HepG2 (cell line): ENCODE data around the gene MPV17L2. TPM values are rescaled to one million over a fixed set of nuclear protein-coding genes. Genes with fewer than 3 reads are reported as not detected.

Source experiments
- KAT7 ChIP-seq: IDR thresholded peaks from 2 replicates; pipeline ENCODE4 v1.6.1; 2018; ENCODE audit warnings: borderline replicate concordance, missing compliant biosample characterization
- KMT2B ChIP-seq: IDR thresholded peaks from 2 replicates; pipeline ENCODE4 v1.6.1; 2016; ENCODE audit warnings: missing genetic modification reagents, missing compliant biosample characterization
- PRMT3 ChIP-seq: sonication (generic); formaldehyde crosslinking; IDR thresholded peaks from 2 replicates; pipeline ENCODE4 v1.8.1; 2022; ENCODE audit warnings: low read depth, mild to moderate bottlenecking, moderate library complexity, missing genetic modification reagents, borderline replicate concordance
- YEATS2 ChIP-seq: sonication (generic); formaldehyde crosslinking; IDR thresholded peaks from 2 replicates; pipeline ENCODE4 v1.4.0; 2020; ENCODE audit warnings: missing genetic modification reagents, borderline replicate concordance
- ZNF180 ChIP-seq: sonication (generic); formaldehyde crosslinking; IDR thresholded peaks from 2 replicates; pipeline ENCODE4 v1.4.0; 2020; ENCODE audit warnings: low read depth, missing genetic modification reagents, borderline replicate concordance
- ZNF543 ChIP-seq: sonication (generic); formaldehyde crosslinking; IDR thresholded peaks from 2 replicates; pipeline ENCODE4 v1.4.0; 2020; ENCODE audit warnings: mild to moderate bottlenecking, missing genetic modification reagents
- ZNF777 ChIP-seq: sonication (generic); formaldehyde crosslinking; IDR thresholded peaks from 2 replicates; pipeline ENCODE4 v1.4.0; 2020; ENCODE audit warnings: missing genetic modification reagents
- polyA plus RNA-seq, 8 experiments: library from polyadenylated mRNA; depleted of rRNA in 3 of 8; stranded (reverse) in 7 of 8; unstranded in 1 of 8; fragments of >200 nt; fragmentation: Illumina TruSeq in 4 of 8; extraction: Trizol in 4 of 8; gene quantifications; 2 replicates each; pipeline versions ENCODE4 v1.2.1 to v1.2.3, GENCODE V29; 2011 to 2016; ENCODE audit warnings: low read depth in 4 of 8, missing spikeins in 1 of 8, mixed read lengths in 1 of 8; ENCODE audit not compliant: insufficient read depth in 1 of 8
- total RNA-seq, 5 experiments: library from RNA; depleted of rRNA; stranded (reverse); fragments of >200 nt; fragmentation: Illumina TruSeq; extraction: Trizol; gene quantifications; 2 replicates each; pipeline ENCODE4 v1.2.3, GENCODE V29; 2016; ENCODE audit warnings: low read depth in 1 of 5
- TF ChIP-seq, protein P1 (sequence below): sonication (generic); formaldehyde crosslinking; IDR thresholded peaks from 2 replicates; pipeline ENCODE4 v1.8.1; 2023; ENCODE audit warnings: mild to moderate bottlenecking, moderate library complexity, missing genetic modification reagents
- TF ChIP-seq, protein P2 (sequence below): sonication (generic); formaldehyde crosslinking; IDR thresholded peaks from 2 replicates; pipeline ENCODE4 v1.8.0; 2022; ENCODE audit warnings: mild to moderate bottlenecking, missing genetic modification reagents; ENCODE audit not compliant: insufficient replicate concordance
- TF ChIP-seq, protein P3 (sequence below): IDR thresholded peaks from 2 replicates; pipeline ENCODE4 v1.6.1; 2016; ENCODE audit warnings: missing genetic modification reagents, missing compliant biosample characterization
- TF ChIP-seq, protein P4 (sequence below), 2 experiments: sonication (generic) in 1 of 2; formaldehyde crosslinking in 1 of 2; IDR thresholded peaks; 2 replicates each; pipeline versions ENCODE4 v1.5.1 to v1.6.1; 2011 to 2020; ENCODE audit warnings: borderline replicate concordance in 1 of 2, low read depth in 1 of 2, low read length in 1 of 2, mild to moderate bottlenecking in 1 of 2, missing genetic modification reagents in 1 of 2, moderate library complexity in 1 of 2
- TF ChIP-seq, protein P5 (sequence below): sonication (generic); formaldehyde crosslinking; IDR thresholded peaks from 2 replicates; pipeline ENCODE4 v1.4.0; 2020; ENCODE audit warnings: mild to moderate bottlenecking, missing genetic modification reagents

The MPV17L2 gene
- total and polyA plus RNA-seq, 2 of the 13 experiments (the other 11 are each of a cell fraction or from before 2014, with no cell fraction given): 13.6 to 16.7 TPM

DNA sequence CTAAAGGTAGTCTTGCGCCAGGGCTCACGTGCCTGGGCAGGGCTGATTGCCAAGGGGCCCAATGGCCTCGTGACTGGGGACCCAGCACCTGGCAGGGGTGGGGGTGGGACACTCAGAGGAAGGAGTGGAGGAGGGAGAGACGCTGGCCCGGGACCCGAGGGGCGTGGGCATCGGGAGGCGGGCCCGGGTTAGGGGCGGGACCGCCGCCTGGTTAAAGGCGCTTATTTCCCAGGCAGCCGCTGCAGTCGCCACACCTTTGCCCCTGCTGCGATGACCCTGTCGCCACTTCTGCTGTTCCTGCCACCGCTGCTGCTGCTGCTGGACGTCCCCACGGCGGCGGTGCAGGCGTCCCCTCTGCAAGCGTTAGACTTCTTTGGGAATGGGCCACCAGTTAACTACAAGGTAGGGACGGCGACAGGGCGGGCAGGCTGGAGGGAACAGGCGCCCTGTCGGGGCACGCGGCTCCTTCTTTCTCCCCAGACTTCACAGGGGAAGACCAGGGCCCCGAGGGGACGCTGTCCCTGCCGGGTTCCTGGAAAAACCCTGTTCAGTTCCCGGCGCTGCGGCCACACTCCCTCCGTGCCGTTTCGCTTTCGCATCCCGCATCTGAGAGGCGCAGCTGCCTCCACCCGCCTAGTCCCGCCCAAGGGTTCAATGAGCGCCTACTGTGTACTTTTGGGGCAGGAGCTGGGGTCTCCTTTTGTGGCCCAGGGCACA lies 19.3 kb upstream of the MPV17L2 start, which contains the start of gene IFI30 (continued):
- TF ChIP-seq, protein P1, sequence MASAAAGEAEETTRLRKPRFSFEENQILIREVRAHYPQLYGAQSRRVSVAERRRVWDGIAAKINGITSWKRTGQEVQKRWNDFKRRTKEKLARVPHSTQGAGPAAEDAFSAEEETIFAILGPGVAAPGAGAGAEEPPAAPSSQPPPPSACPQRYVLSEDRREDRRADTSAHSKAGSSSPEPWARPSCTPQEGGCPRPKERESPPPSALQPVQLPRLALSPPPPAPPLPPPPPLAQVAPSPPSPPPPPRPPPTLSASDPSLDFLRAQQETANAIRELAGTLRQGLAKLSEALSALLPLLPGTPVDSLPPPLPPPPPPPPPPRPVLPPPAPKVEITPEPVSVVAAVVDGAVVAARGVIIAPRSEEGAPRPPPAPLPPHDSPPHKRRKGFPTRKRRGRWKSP (CRISPR knock-in tag): no peak; the same call in 1 of the 2 replicates
- peak; percentile 86 for TF ChIP-seq ZNF777
- 0 out of 2 replicates have a peak, but pooled peaks have one; percentile 24 for TF ChIP-seq ZNF180
- TF ChIP-seq, protein P2, sequence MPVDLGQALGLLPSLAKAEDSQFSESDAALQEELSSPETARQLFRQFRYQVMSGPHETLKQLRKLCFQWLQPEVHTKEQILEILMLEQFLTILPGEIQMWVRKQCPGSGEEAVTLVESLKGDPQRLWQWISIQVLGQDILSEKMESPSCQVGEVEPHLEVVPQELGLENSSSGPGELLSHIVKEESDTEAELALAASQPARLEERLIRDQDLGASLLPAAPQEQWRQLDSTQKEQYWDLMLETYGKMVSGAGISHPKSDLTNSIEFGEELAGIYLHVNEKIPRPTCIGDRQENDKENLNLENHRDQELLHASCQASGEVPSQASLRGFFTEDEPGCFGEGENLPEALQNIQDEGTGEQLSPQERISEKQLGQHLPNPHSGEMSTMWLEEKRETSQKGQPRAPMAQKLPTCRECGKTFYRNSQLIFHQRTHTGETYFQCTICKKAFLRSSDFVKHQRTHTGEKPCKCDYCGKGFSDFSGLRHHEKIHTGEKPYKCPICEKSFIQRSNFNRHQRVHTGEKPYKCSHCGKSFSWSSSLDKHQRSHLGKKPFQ: no peak
- peak; percentile 32 for TF ChIP-seq KMT2B
- TF ChIP-seq PRMT3 (CRISPR knock-in tag): no peak
- TF ChIP-seq, protein P3, sequence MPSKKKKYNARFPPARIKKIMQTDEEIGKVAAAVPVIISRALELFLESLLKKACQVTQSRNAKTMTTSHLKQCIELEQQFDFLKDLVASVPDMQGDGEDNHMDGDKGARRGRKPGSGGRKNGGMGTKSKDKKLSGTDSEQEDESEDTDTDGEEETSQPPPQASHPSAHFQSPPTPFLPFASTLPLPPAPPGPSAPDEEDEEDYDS (CRISPR knock-in tag): peak; percentile 96
- no peak for TF ChIP-seq ZNF543
- TF ChIP-seq, protein P4, sequence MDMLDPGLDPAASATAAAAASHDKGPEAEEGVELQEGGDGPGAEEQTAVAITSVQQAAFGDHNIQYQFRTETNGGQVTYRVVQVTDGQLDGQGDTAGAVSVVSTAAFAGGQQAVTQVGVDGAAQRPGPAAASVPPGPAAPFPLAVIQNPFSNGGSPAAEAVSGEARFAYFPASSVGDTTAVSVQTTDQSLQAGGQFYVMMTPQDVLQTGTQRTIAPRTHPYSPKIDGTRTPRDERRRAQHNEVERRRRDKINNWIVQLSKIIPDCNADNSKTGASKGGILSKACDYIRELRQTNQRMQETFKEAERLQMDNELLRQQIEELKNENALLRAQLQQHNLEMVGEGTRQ (IDR thresholded peaks at IDR 0.05; ENCODE audit: low read depth, low read length): peak; percentile 29; the same call in 1 of the 2 replicates
- TF ChIP-seq, protein P4 (CRISPR knock-in tag; IDR thresholded peaks at IDR 0.05; ENCODE audit: borderline replicate concordance): peak; percentile 30; the same call in 1 of the 2 replicates
- no peak; the same call in 1 of the 2 replicates for TF ChIP-seq KAT7 (CRISPR knock-in tag)
- peak; percentile 24; the same call in 1 of the 2 replicates for TF ChIP-seq YEATS2 (CRISPR knock-in tag)
- TF ChIP-seq, protein P5, sequence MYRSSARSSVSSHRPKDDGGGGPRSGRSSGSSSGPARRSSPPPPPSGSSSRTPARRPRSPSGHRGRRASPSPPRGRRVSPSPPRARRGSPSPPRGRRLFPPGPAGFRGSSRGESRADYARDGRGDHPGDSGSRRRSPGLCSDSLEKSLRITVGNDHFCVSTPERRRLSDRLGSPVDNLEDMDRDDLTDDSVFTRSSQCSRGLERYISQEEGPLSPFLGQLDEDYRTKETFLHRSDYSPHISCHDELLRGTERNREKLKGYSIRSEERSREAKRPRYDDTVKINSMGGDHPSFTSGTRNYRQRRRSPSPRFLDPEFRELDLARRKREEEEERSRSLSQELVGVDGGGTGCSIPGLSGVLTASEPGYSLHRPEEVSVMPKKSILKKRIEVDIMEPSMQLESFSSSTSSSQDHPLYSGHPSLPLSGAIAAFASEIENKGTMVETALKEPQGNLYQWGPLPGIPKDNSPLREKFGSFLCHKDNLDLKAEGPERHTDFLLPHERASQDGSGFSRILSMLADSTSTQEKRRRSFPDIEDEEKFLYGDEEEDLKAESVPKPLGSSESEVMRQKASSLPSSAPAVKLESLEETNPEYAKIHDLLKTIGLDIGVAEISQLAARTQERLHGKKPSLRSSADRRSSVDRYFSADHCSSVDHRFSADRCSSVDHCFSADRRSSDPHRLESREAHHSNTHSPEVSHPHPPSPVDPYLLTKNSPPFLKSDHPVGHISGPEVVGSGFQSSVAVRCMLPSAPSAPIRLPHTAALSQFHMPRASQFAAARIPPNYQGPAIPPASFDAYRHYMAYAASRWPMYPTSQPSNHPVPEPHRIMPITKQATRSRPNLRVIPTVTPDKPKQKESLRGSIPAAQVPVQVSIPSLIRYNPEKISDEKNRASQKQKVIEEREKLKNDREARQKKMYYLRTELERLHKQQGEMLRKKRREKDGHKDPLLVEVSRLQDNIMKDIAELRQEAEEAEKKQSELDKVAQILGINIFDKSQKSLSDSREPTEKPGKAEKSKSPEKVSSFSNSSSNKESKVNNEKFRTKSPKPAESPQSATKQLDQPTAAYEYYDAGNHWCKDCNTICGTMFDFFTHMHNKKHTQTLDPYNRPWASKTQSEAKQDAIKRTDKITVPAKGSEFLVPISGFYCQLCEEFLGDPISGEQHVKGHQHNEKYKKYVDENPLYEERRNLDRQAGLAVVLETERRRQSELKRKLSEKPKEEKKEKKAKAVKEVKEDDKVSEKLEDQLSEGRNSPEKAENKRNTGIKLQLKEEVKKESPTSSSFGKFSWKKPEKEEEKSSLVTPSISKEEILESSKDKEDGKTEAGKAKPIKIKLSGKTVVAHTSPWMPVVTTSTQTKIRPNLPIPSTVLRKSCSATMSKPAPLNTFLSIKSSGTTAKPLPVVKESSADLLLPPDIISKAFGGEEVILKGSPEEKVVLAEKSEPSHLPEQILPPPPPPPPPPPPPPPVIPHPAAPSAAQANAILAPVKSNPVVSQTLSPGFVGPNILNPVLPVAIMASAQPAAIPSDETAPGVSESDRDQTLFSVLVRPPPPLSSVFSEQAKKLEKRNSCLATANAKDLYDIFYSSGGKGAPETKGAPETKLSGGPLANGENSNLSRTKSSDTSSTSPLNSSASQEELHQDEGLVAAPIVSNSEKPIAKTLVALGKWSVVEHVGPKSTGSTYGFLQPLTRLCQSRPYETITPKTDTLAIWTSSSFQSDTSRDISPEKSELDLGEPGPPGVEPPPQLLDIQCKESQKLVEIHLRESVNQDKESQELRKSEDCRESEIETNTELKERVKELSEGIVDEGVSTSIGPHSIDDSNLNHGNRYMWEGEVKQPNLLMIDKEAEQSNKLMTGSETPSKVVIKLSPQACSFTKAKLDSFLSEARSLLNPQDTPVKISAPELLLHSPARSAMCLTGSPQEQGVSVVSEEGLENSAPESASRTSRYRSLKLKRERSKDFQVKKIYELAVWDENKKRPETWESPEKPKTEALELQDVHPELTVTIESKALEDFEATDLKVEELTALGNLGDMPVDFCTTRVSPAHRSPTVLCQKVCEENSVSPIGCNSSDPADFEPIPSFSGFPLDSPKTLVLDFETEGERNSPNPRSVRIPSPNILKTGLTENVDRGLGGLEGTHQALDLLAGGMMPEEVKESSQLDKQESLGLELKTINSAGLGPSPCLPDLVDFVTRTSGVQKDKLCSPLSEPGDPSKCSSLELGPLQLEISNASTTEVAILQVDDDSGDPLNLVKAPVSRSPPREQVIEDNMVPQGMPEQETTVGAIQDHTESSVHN (CRISPR knock-in tag): 0 out of 2 replicates have a peak, but pooled peaks have one; percentile 31
